A549 (cell line): Measurements from ENCODE around the gene ZMYND19.
"Not testable (repeated sequence)": the region's sequence is repeated elsewhere in the genome, so short reads cannot be mapped to it uniquely, and the experiment has no call there.

Source experiments
- CEBPB ChIP-seq, 2 experiments: fragments of >200 bp in 1 of 2; sonication (Bioruptor Twin) in 1 of 2; formaldehyde crosslinking in 1 of 2; IDR thresholded peaks; 2 replicates each; pipeline ENCODE4 v1.6.1; 2012 to 2016
- EP300 ChIP-seq, 2 experiments: fragments of >200 bp; sonication (Bioruptor Twin); formaldehyde crosslinking; IDR thresholded peaks; 2 replicates in 1 of 2; 3 replicates in 1 of 2; pipeline ENCODE4 v1.6.1; 2016 to 2017
- FOXS1 ChIP-seq: fragments of 250-450 bp; sonication (Bioruptor Pico); IDR thresholded peaks from 2 replicates; pipeline ENCODE4 v1.5.0; 2020; ENCODE audit warnings: mild to moderate bottlenecking, moderate library complexity
- HDAC2 ChIP-seq: fragments of 200-600 bp; sonication (generic); IDR thresholded peaks from 2 replicates; pipeline ENCODE4 v1.6.1; 2016
- HOXB13 ChIP-seq: fragments of 250-450 bp; sonication (Bioruptor Pico); IDR thresholded peaks from 2 replicates; pipeline ENCODE4 v1.5.0; 2020; ENCODE audit warnings: low read depth, mild to moderate bottlenecking, moderate library complexity
- MYC ChIP-seq: IDR thresholded peaks from 2 replicates; pipeline ENCODE4 v1.6.1; 2012; ENCODE audit warnings: mild to moderate bottlenecking, inconsistent platforms, low read length, improper control_type of control experiment, borderline replicate concordance
- POLR2A ChIP-seq: IDR thresholded peaks from 2 replicates; pipeline ENCODE4 v1.6.1; 2012; ENCODE audit warnings: mild to moderate bottlenecking, low read length
- TF ChIP-seq, protein P1 (sequence below): fragments of >200 bp; sonication (Bioruptor Twin); formaldehyde crosslinking; IDR thresholded peaks from 3 replicates; pipeline ENCODE4 v1.5.1; 2016
- TF ChIP-seq, protein P2 (sequence below): IDR thresholded peaks from 2 replicates; pipeline ENCODE4 v1.6.1; 2012; ENCODE audit warnings: low read depth, borderline replicate concordance
- TF ChIP-seq, protein P3 (sequence below): fragments of 200-600 bp; sonication (generic); IDR thresholded peaks from 2 replicates; pipeline ENCODE4 v1.6.1; 2016; ENCODE audit warnings: antibody characterized with exemption, mild to moderate bottlenecking, moderate library complexity
- TF ChIP-seq, protein P4 (sequence below): fragments of >200 bp; sonication (Bioruptor Twin); formaldehyde crosslinking; IDR thresholded peaks from 2 replicates; pipeline ENCODE4 v1.6.1; 2016

DNA sequence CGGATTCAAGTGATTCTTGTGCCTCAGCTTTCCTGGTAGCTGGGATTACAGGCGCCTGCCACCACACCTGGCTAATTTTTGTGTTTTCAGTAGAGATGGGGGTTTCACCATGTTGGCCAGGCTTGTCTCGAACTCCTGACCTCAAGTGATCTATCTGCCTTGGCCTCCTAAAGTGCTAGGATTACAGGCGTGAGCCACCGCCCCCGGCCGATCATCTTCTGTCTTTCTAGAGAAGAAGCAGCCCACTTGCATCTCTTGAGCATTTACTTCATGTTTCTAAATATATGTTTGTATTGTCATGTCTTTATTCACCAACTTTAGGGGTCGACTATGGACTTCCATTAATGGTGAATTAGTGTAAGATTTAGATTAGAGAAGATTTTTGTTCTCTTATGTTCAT is 31.9 kb upstream of the ZMYND19 start:
- TF ChIP-seq, protein P1, sequence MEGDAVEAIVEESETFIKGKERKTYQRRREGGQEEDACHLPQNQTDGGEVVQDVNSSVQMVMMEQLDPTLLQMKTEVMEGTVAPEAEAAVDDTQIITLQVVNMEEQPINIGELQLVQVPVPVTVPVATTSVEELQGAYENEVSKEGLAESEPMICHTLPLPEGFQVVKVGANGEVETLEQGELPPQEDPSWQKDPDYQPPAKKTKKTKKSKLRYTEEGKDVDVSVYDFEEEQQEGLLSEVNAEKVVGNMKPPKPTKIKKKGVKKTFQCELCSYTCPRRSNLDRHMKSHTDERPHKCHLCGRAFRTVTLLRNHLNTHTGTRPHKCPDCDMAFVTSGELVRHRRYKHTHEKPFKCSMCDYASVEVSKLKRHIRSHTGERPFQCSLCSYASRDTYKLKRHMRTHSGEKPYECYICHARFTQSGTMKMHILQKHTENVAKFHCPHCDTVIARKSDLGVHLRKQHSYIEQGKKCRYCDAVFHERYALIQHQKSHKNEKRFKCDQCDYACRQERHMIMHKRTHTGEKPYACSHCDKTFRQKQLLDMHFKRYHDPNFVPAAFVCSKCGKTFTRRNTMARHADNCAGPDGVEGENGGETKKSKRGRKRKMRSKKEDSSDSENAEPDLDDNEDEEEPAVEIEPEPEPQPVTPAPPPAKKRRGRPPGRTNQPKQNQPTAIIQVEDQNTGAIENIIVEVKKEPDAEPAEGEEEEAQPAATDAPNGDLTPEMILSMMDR: not testable (repeated sequence)
- TF ChIP-seq POLR2A; FOXS1 (CRISPR knock-in tag); HDAC2; MYC; EP300 (IDR thresholded peaks at IDR 0.05); CEBPB (IDR thresholded peaks at IDR 0.05); HOXB13 (CRISPR knock-in tag): not testable (repeated sequence)
- TF ChIP-seq, protein P2, sequence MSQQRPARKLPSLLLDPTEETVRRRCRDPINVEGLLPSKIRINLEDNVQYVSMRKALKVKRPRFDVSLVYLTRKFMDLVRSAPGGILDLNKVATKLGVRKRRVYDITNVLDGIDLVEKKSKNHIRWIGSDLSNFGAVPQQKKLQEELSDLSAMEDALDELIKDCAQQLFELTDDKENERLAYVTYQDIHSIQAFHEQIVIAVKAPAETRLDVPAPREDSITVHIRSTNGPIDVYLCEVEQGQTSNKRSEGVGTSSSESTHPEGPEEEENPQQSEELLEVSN: not testable (repeated sequence)
- TF ChIP-seq, protein P3, sequence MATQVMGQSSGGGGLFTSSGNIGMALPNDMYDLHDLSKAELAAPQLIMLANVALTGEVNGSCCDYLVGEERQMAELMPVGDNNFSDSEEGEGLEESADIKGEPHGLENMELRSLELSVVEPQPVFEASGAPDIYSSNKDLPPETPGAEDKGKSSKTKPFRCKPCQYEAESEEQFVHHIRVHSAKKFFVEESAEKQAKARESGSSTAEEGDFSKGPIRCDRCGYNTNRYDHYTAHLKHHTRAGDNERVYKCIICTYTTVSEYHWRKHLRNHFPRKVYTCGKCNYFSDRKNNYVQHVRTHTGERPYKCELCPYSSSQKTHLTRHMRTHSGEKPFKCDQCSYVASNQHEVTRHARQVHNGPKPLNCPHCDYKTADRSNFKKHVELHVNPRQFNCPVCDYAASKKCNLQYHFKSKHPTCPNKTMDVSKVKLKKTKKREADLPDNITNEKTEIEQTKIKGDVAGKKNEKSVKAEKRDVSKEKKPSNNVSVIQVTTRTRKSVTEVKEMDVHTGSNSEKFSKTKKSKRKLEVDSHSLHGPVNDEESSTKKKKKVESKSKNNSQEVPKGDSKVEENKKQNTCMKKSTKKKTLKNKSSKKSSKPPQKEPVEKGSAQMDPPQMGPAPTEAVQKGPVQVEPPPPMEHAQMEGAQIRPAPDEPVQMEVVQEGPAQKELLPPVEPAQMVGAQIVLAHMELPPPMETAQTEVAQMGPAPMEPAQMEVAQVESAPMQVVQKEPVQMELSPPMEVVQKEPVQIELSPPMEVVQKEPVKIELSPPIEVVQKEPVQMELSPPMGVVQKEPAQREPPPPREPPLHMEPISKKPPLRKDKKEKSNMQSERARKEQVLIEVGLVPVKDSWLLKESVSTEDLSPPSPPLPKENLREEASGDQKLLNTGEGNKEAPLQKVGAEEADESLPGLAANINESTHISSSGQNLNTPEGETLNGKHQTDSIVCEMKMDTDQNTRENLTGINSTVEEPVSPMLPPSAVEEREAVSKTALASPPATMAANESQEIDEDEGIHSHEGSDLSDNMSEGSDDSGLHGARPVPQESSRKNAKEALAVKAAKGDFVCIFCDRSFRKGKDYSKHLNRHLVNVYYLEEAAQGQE: not testable (repeated sequence)
- TF ChIP-seq, protein P4, sequence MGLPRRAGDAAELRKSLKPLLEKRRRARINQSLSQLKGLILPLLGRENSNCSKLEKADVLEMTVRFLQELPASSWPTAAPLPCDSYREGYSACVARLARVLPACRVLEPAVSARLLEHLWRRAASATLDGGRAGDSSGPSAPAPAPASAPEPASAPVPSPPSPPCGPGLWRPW: not testable (repeated sequence)
